ENCODE data around the gene PKM.

DNA sequence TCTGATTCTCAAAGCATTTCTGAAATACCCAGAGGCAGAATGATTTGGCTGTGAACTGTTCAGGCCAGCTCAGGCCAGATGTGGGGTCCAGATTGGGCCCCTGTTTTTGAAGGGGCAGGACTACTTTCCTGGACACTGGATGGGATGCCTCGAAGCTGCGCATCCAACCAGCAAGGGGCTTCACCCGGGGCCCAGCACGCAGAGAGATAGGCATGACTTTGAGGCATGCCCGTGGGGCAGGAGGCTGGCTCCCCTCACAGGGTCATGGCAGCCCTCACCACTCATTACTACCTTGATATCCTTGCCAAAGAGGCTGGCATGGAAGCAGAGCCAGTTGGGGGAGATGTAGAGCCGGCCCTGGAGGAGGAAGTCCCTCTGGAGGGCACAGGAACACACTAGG, 63.5 kb downstream of the PKM start:
- TF ChIP-seq POLR2A (IDR thresholded peaks at IDR 0.05; ENCODE audit: low read depth, low read length) (no peak), TAF1 (IDR thresholded peaks at IDR 0.05; ENCODE audit: low read depth, low read length) (no peak), POLR2AphosphoS5 (IDR thresholded peaks at IDR 0.05; ENCODE audit: low read depth, low read length) (no peak), POU2F2 (IDR thresholded peaks at IDR 0.05; ENCODE audit: low read depth, low read length) (no peak)
